ENCODE measurements around the gene ATRAID.

DNA sequence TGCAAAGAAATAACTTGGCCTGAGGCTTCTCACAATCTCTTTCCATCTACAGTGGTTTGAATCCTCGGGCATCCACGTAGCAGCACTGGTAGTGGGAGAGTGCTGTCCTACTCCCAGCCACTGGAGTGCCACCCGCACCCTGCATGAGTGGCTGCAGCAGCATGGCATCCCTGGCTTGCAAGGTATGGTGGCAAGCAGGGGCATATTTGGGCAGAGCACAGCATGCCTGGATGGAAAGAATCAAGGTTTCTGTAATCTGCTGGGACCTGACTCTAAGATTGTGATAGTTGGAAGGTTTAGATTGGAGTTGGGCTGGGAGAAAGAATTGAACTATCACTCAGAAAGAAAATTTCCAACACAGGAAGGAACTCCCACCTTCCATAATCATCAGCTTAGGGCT lies 9.3 kb downstream of the ATRAID start:
- TF ChIP-seq, protein P1, sequence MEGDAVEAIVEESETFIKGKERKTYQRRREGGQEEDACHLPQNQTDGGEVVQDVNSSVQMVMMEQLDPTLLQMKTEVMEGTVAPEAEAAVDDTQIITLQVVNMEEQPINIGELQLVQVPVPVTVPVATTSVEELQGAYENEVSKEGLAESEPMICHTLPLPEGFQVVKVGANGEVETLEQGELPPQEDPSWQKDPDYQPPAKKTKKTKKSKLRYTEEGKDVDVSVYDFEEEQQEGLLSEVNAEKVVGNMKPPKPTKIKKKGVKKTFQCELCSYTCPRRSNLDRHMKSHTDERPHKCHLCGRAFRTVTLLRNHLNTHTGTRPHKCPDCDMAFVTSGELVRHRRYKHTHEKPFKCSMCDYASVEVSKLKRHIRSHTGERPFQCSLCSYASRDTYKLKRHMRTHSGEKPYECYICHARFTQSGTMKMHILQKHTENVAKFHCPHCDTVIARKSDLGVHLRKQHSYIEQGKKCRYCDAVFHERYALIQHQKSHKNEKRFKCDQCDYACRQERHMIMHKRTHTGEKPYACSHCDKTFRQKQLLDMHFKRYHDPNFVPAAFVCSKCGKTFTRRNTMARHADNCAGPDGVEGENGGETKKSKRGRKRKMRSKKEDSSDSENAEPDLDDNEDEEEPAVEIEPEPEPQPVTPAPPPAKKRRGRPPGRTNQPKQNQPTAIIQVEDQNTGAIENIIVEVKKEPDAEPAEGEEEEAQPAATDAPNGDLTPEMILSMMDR (IDR thresholded peaks at IDR 0.05): no peak
- no peak for TF ChIP-seq POLR2A (IDR thresholded peaks at IDR 0.05)

All from ovary (tissue), 3 donors.